Thyroid gland (tissue), 4 donors: ENCODE results near the gene PPEF1. TPM values are rescaled to one million over a fixed set of nuclear protein-coding genes. Genes with fewer than 3 reads are reported as not detected.

ENCODE experiments used
- DNase-seq, 2 donors: peaks; one replicate each; pipeline ENCODE4 v3.0.0-alpha.2; 2019
- H3K27ac ChIP-seq, 3 donors: fragments of 200-600 bp; sonication (generic); 1 replicate in 2 of 3; 2 replicates in 1 of 3; pipeline ENCODE4 v1.5.1; 2016 to 2019; ENCODE audit warnings: mild to moderate bottlenecking in 1 of 3, moderate library complexity in 1 of 3
- H3K27me3 ChIP-seq: fragments of 200-600 bp; sonication (generic); one replicate; pipeline ENCODE4 v1.5.1; 2019
- H3K36me3 ChIP-seq, 2 donors: fragments of 200-600 bp; sonication (generic); one replicate each; pipeline ENCODE4 v1.5.1; 2016 to 2019
- H3K4me1 ChIP-seq, 2 donors: fragments of 200-600 bp; sonication (generic); one replicate each; pipeline ENCODE4 v1.5.1; 2017 to 2019
- H3K4me3 ChIP-seq, 3 donors: fragments of 200-600 bp; sonication (generic); replicated peaks in 1 of 3; 1 replicate in 2 of 3; 2 replicates in 1 of 3; pipeline ENCODE4 v1.5.1; 2016; ENCODE audit warnings: mild to moderate bottlenecking in 1 of 3
- H3K9me3 ChIP-seq: fragments of 200-600 bp; sonication (generic); one replicate; pipeline ENCODE4 v1.5.1; 2017
- CTCF ChIP-seq, 6 experiments: fragments of 200-600 bp in 3 of 6; fragments of 450-650 bp in 3 of 6; sonication (generic) in 3 of 6; IDR thresholded peaks; one replicate each; pipeline ENCODE4 v1.5.1; 2016 to 2019; ENCODE audit warnings: antibody characterized with exemption in 6 of 6, mild to moderate bottlenecking in 2 of 6, inconsistent platforms in 1 of 6, moderate library complexity in 1 of 6
- POLR2A ChIP-seq, 2 donors: fragments of 450-650 bp; IDR thresholded peaks; one replicate each; pipeline ENCODE4 v1.6.1; 2017; ENCODE audit warnings: antibody characterized with exemption in 2 of 2, mild to moderate bottlenecking in 2 of 2, moderate library complexity in 1 of 2
- WGBS, 2 donors: methylation state at CpG; one replicate each; pipeline ENCODE4 v1.1.5; 2017; 5-methylcytosine and 5-hydroxymethylcytosine counted together
- intact Hi-C: fragments of 100-400 bp; cut with DNase I; formaldehyde crosslinking; loops from one replicate; pipeline ENCODE4 v1.15.1; 2023
- total RNA-seq, 4 donors: library from RNA; depleted of rRNA; stranded (reverse); fragments of >200 nt; gene quantifications; one replicate each; pipeline ENCODE4 v1.2.3, GENCODE V29; 2016

Gene PPEF1
- total RNA-seq, 4 donors from 2014 or later: 0.22 to 2.0 TPM; not detected in 2

GRCh38 chrX:18873189-18873791 is 165.8 kb downstream of the PPEF1 start:
- no peaks in the 10 kb centered on the region for H3K27me3 ChIP-seq
- 68 to 80% methylated on average over 8 to 18 of the region's 27 CpGs for WGBS, 2 donors
- peak overlapping the region in 1 of 3 donors; percentile 4 for H3K4me3 ChIP-seq
- H3K4me1 ChIP-seq: no peaks in the 10 kb centered on the region
- no peaks in the 10 kb centered on the region for H3K36me3 ChIP-seq
- no peak for DNase-seq
- TF ChIP-seq CTCF (IDR thresholded peaks at IDR 0.05) (no peak), POLR2A (IDR thresholded peaks at IDR 0.05) (no peak)
- H3K27ac ChIP-seq: no peak overlapping the region
- no peaks in the 10 kb centered on the region for H3K9me3 ChIP-seq
- intact Hi-C loops: no loop called here

- intact Hi-C loops: no loop called here
- H3K4me3 ChIP-seq: no peak overlapping the region
- no peaks in the 10 kb centered on the region for H3K9me3 ChIP-seq
- WGBS, 2 donors: 94 to 96% methylated on average over 12 of the region's 12 CpGs
- DNase-seq: no peak
- TF ChIP-seq CTCF (IDR thresholded peaks at IDR 0.05) (no peak), POLR2A (IDR thresholded peaks at IDR 0.05) (no peak)
- no peak overlapping the region for H3K27ac ChIP-seq
- H3K27me3 ChIP-seq: no peaks in the 10 kb centered on the region
- no peaks in the 10 kb centered on the region for H3K4me1 ChIP-seq
- H3K36me3 ChIP-seq: no peaks in the 10 kb centered on the region
These were observed 166.4 kb downstream of the PPEF1 start for GRCh38 chrX:18873836-18874235.

- TF ChIP-seq CTCF (IDR thresholded peaks at IDR 0.05) (no peak), POLR2A (IDR thresholded peaks at IDR 0.05) (no peak)
- no peaks in the 10 kb centered on the region for H3K4me1 ChIP-seq
- intact Hi-C loops: no loop called here
- no peak overlapping the region for H3K27ac ChIP-seq
- H3K9me3 ChIP-seq: no peaks in the 10 kb centered on the region
- H3K27me3 ChIP-seq: no peaks in the 10 kb centered on the region
- H3K36me3 ChIP-seq: no peaks in the 10 kb centered on the region
- WGBS, 2 donors: 92 to 98% methylated on average over 20 to 22 of the region's 27 CpGs
- H3K4me3 ChIP-seq: no peak overlapping the region
- DNase-seq: no peak
These were observed 167.3 kb downstream of the PPEF1 start for GRCh38 chrX:18874560-18875255.

- Histone ChIP-seq H3K9me3 (no peaks in the 10 kb centered on the region), H3K27ac (no peak overlapping the region), H3K4me3 (no peak overlapping the region), H3K27me3 (no peaks in the 10 kb centered on the region), H3K4me1 (no peaks in the 10 kb centered on the region), H3K36me3 (no peaks in the 10 kb centered on the region)
- intact Hi-C loops: no loop called here
- no peak for DNase-seq
- TF ChIP-seq CTCF (IDR thresholded peaks at IDR 0.05): no peak
- TF ChIP-seq POLR2A (IDR thresholded peaks at IDR 0.05): no peak
- 75 to 84% methylated on average over 9 to 13 of the region's 15 CpGs for WGBS, 2 donors
These were observed 167.9 kb downstream of the PPEF1 start for GRCh38 chrX:18875256-18875878.

GRCh38 chrX:18877469-18877868 is 170.0 kb downstream of the PPEF1 start:
- Histone ChIP-seq H3K4me3 (no peak overlapping the region), H3K27ac (no peak overlapping the region), H3K27me3 (no peaks in the 10 kb centered on the region), H3K9me3 (no peaks in the 10 kb centered on the region), H3K4me1 (no peaks in the 10 kb centered on the region), H3K36me3 (no peaks in the 10 kb centered on the region)
- intact Hi-C loops: no loop called here
- 90 to 92% methylated on average over 6 to 7 of the region's 7 CpGs for WGBS, 2 donors
- no peak for DNase-seq
- TF ChIP-seq CTCF (IDR thresholded peaks at IDR 0.05) (no peak), POLR2A (IDR thresholded peaks at IDR 0.05) (no peak)
